Prostate gland (tissue), 2 donors: ENCODE results near the gene NCOR1. TPM values are rescaled to one million over a fixed set of nuclear protein-coding genes. Genes with fewer than 3 reads are reported as not detected.

ENCODE experiments used
- DNase-seq: peaks from one replicate; pipeline ENCODE4 v3.0.0-alpha.2; 2019; ENCODE audit warnings: low spot score
- H3K27ac ChIP-seq, 2 donors: fragments of 200-600 bp; sonication (generic); 2 replicates each; pipeline ENCODE4 v1.5.1; 2017 to 2019
- H3K27me3 ChIP-seq: fragments of 200-600 bp; sonication (generic); replicated peaks from 2 replicates; pipeline ENCODE4 v1.5.1; 2019; ENCODE audit not compliant: insufficient read depth
- H3K36me3 ChIP-seq, 2 donors: fragments of 200-600 bp; sonication (generic); 1 replicate in 1 of 2; 2 replicates in 1 of 2; pipeline versions ENCODE4 v1.5.1 to v1.8.1; 2017 to 2019
- H3K4me1 ChIP-seq: fragments of 200-600 bp; sonication (generic); replicated peaks from 2 replicates; pipeline ENCODE4 v1.5.1; 2019
- H3K4me3 ChIP-seq, 2 donors: fragments of 200-600 bp; sonication (generic); 2 replicates each; pipeline ENCODE4 v1.5.1; 2017 to 2019
- H3K9me3 ChIP-seq: fragments of 200-600 bp; sonication (generic); 2 replicates; pipeline ENCODE4 v1.5.1; 2017
- POLR2A ChIP-seq: fragments of 450-650 bp; IDR thresholded peaks from one replicate; pipeline ENCODE4 v1.6.1; 2016; ENCODE audit warnings: antibody characterized with exemption, mild to moderate bottlenecking
- POLR2AphosphoS5 ChIP-seq: sonication (generic); formaldehyde crosslinking; IDR thresholded peaks from one replicate; pipeline ENCODE4 v1.6.1; 2017; ENCODE audit warnings: antibody characterized with exemption
- WGBS: methylation state at CpG from one replicate; pipeline ENCODE4 v1.1.5; 2018; 5-methylcytosine and 5-hydroxymethylcytosine counted together
- intact Hi-C: fragments of 100-400 bp; cut with DNase I; formaldehyde crosslinking; loops from one replicate; pipeline ENCODE4 v1.14.2; 2022
- total RNA-seq, 2 donors: library from RNA; depleted of rRNA; stranded (reverse); fragments of >200 nt; gene quantifications; one replicate each; pipeline ENCODE4 v1.1.0, GENCODE V29; 2016
- TF ChIP-seq, protein P1 (sequence below), 4 experiments: fragments of 200-600 bp in 2 of 4; fragments of 450-650 bp in 2 of 4; sonication (generic) in 2 of 4; IDR thresholded peaks; 1 replicate in 3 of 4; 2 replicates in 1 of 4; pipeline ENCODE4 v1.5.1; 2016 to 2019; ENCODE audit warnings: antibody characterized with exemption in 4 of 4, mild to moderate bottlenecking in 2 of 4, moderate library complexity in 2 of 4

The NCOR1 gene
- total RNA-seq, 2 donors from 2014 or later, result 123 to 209 TPM

DNA sequence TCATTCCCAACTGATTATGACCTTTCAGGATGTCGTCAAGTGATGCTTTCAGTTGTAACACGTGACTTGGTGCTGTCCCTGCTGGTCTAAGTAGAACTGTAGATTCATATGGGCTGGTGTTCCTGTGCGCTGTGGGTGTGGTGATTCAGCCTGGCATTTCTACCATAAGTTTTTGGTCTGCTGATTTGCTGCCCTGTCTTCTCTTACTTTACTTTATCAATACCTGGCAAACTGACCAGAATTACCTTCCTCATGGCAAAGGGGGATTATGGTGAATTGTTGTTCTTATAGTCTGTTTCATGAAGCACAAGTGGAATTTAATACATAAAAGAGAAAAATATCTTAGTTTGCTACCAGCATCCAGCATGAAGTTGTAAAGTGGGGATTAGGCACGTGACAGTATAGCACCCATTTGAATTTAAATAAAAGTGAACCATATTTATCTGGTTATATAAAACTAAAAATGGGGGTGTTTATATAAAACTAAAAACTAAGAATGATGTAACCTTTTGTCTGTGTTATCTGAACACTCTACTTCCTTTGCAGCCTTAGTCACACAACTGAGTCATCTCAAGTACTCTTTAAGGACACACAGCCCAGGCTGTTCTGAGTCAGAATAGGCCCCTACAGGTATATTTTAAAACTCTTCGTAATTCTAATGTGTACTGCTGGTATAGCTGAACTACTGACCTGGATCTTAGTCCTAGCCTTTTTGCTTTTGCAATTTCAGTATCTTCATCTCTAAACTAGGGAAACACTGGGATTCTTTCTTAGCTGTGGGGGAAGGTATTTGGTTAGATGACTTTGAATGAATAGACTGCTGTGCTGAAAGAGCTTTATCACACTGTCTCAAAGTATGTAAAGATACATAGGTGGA lies 187.4 kb downstream of the NCOR1 start:
- Histone ChIP-seq H3K4me1 (no peaks in the 10 kb centered on the region), H3K27me3 (no peaks in the 10 kb centered on the region), H3K9me3 (no peaks in the 10 kb centered on the region), H3K36me3 (peaks cover 0 to 11% of the 10 kb centered on the region in 2 donors), H3K4me3 (no peak overlapping the region), H3K27ac (no peak overlapping the region)
- DNase-seq, result no peak
- intact Hi-C loops, result no loop called here
- TF ChIP-seq, protein P1, sequence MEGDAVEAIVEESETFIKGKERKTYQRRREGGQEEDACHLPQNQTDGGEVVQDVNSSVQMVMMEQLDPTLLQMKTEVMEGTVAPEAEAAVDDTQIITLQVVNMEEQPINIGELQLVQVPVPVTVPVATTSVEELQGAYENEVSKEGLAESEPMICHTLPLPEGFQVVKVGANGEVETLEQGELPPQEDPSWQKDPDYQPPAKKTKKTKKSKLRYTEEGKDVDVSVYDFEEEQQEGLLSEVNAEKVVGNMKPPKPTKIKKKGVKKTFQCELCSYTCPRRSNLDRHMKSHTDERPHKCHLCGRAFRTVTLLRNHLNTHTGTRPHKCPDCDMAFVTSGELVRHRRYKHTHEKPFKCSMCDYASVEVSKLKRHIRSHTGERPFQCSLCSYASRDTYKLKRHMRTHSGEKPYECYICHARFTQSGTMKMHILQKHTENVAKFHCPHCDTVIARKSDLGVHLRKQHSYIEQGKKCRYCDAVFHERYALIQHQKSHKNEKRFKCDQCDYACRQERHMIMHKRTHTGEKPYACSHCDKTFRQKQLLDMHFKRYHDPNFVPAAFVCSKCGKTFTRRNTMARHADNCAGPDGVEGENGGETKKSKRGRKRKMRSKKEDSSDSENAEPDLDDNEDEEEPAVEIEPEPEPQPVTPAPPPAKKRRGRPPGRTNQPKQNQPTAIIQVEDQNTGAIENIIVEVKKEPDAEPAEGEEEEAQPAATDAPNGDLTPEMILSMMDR (IDR thresholded peaks at IDR 0.05), result no peak
- TF ChIP-seq POLR2A (no peak), POLR2AphosphoS5 (no peak)
- 80% methylated on average over 5 of the region's 5 CpGs for WGBS

DNA sequence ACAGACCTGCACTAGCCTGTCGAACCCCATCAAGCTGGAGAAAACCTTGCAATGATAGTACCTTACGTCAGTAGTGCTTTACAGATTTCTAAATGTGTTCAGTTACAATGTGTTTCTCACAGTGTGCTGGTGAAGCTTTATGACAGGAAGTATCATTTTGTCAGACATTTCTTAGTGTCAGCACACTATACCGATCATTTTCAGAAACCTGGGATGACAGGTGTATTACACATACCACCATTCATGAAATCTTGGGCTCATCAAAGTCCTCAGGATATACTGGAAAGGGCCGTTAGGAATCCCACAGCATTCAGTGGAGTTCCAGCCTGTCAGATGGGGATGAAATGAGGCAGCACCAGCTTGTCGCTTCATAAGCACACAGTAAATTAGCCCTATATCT lies 188.4 kb downstream of the NCOR1 start:
- intact Hi-C loops, result no loop called here
- Histone ChIP-seq H3K27me3 (no peaks in the 10 kb centered on the region), H3K4me3 (no peak overlapping the region), H3K4me1 (no peaks in the 10 kb centered on the region), H3K36me3 (peaks cover 0 to 11% of the 10 kb centered on the region in 2 donors), H3K27ac (no peak overlapping the region), H3K9me3 (no peaks in the 10 kb centered on the region)
- TF ChIP-seq POLR2AphosphoS5 (no peak), POLR2A (no peak)
- TF ChIP-seq, protein P1 (IDR thresholded peaks at IDR 0.05), result no peak
- WGBS, result 92% methylated on average over 5 of the region's 5 CpGs
- DNase-seq, result no peak

DNA sequence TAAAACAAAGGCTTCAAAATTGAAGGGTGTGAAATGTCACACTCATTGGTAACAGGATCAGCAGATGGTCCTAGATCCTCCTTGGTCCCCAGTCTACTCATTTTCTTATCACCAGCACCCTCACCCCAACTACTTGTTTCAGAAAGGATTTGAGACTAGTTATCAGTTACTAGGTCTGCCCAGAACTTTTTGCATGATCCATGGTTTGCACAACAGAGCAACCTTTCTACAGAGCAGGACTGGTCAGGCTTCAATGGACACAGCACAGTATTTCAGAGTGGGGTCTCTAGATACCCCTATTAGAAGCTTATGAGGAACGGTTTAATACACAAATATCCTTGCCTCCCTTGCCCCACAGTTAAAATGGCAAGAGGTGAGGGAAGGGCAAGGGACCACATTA lies 190.1 kb downstream of the NCOR1 start:
- no peaks in the 10 kb centered on the region for H3K27me3 ChIP-seq
- 96% methylated on average over 1 of the region's 1 CpG for WGBS
- no peak for DNase-seq
- no peak overlapping the region for H3K4me3 ChIP-seq
- intact Hi-C loops, result no loop called here
- H3K9me3 ChIP-seq, result no peaks in the 10 kb centered on the region
- peaks cover 0 to 11% of the 10 kb centered on the region in 2 donors for H3K36me3 ChIP-seq
- TF ChIP-seq, protein P1 (IDR thresholded peaks at IDR 0.05), result no peak
- no peak for TF ChIP-seq POLR2A
- no peak for TF ChIP-seq POLR2AphosphoS5
- no peak overlapping the region for H3K27ac ChIP-seq
- H3K4me1 ChIP-seq, result no peaks in the 10 kb centered on the region

DNA sequence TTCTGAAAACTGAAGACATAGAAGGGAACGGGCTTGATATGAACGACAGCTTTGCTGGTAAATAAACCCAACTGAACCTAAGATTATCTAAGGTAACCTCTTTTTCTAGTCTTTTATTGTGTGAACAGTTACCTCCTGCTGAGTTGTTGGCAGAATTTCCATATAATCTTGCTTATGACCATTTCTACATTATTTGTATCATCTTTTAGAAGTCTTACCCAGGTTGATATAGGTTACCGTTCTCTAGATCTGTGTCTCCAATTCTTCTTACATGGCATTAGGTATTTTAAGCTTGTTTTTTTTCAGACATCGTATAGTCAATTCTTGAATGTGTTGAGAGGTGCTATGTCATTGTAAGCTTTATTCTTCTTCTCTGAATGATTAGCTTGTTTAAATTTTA lies 191.5 kb downstream of the NCOR1 start:
- 69% methylated on average over 4 of the region's 4 CpGs for WGBS
- intact Hi-C loops, result no loop called here
- Histone ChIP-seq H3K27me3 (no peaks in the 10 kb centered on the region), H3K9me3 (no peaks in the 10 kb centered on the region), H3K4me3 (no peak overlapping the region), H3K36me3 (peaks cover 0 to 11% of the 10 kb centered on the region in 2 donors), H3K4me1 (no peaks in the 10 kb centered on the region), H3K27ac (no peak overlapping the region)
- TF ChIP-seq, protein P1 (IDR thresholded peaks at IDR 0.05), result no peak
- no peak for TF ChIP-seq POLR2AphosphoS5
- no peak for TF ChIP-seq POLR2A
- DNase-seq, result no peak

DNA sequence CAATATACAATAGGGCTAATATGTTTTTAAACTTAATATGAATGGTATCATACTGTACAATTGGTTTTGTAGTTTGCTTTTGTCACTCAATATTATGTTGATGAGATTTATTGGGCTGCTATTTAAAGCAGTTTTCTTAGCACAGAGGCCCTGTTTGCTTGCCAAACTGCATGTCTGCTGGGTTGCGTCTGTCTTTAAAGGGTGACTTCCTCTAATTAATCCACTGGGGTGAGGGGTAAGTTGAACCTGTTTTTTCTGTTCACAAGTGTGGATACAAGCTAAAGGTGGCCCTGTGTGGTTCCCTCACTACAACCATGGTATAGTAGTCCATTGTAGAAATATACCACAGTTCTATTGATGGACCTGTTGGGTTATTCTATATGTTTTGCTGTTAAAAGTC lies 196.0 kb downstream of the NCOR1 start:
- Histone ChIP-seq H3K4me1 (no peaks in the 10 kb centered on the region), H3K27me3 (no peaks in the 10 kb centered on the region), H3K4me3 (no peak overlapping the region), H3K9me3 (no peaks in the 10 kb centered on the region), H3K36me3 (no peaks in the 10 kb centered on the region), H3K27ac (no peak overlapping the region)
- TF ChIP-seq, protein P1 (IDR thresholded peaks at IDR 0.05), result no peak
- TF ChIP-seq POLR2A (no peak), POLR2AphosphoS5 (no peak)
- 56% methylated on average over 1 of the region's 1 CpG for WGBS
- no peak for DNase-seq
- intact Hi-C loops, result no loop called here
